ENCODE measurements around the gene NLRP5.

- TF ChIP-seq POLR2AphosphoS5 (IDR thresholded peaks at IDR 0.05; ENCODE audit: insufficient read depth in 1 of 2, low read depth in 1 of 2) (peak in 1 of 2 donors; percentile 23), POLR2A (IDR thresholded peaks at IDR 0.05) (no peak), CTCF (IDR thresholded peaks at IDR 0.05) (no peak)
Observed at GRCh38 chr19:56091066-56091490, 104.5 kb downstream of the NLRP5 start.

Measured in vagina (tissue), 2 donors.